ENCODE data around the gene SPTLC2.

Gene SPTLC2

DNA sequence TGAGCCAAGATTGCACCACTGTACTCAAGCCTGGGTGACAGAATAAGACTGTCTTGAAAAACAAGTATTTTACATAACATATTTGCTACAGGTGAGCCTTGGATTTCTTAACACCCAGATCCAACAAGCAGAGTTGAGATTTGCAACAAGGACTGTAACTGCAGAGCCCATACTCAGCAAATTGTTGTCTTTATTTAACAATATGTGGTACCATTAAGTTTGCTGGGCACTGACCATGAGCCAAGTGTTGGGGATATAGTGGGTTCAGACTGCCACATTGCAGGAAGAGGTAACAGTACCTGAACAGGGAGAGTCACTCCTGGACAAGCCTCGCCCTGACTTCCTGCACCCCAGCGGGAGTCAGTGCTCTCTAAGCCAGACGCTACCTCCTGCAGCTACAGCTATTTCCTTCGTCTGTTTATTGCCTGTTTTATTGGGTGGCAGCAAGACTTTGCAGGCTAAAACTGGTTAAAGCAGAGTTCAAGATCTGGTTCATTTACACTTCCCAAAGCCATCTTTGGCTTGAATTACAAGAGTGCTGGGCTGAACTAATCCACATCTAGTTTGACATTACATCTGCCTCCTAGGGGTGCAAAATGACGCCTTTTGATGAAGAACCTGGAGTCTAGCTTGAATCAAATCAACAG is 146.1 kb downstream of the SPTLC2 start:
- no peak overlapping the region for H3K4me2 ChIP-seq
- no peak overlapping the region for H3K4me3 ChIP-seq (IDR thresholded peaks at IDR 0.05; ENCODE audit: insufficient read depth, low read depth, low read length)
- no peaks in the 10 kb centered on the region for H3K36me3 ChIP-seq (ENCODE audit: insufficient read depth)
- H3K9ac ChIP-seq, result no peak overlapping the region
- no peak overlapping the region for H3K27ac ChIP-seq
- H3K4me1 ChIP-seq (ENCODE audit: low read depth, poor library complexity, severe bottlenecking), result no peaks in the 10 kb centered on the region
- no peaks in the 10 kb centered on the region for H3K79me2 ChIP-seq (ENCODE audit: insufficient read depth, low read depth)
- H4K20me1 ChIP-seq (ENCODE audit: insufficient read depth), result no peaks in the 10 kb centered on the region
- H2AFZ ChIP-seq (ENCODE audit: low read depth), result no peak overlapping the region
- H3K27me3 ChIP-seq (ENCODE audit: insufficient read depth, low read depth), result no peaks in the 10 kb centered on the region
- TF ChIP-seq, protein P1, sequence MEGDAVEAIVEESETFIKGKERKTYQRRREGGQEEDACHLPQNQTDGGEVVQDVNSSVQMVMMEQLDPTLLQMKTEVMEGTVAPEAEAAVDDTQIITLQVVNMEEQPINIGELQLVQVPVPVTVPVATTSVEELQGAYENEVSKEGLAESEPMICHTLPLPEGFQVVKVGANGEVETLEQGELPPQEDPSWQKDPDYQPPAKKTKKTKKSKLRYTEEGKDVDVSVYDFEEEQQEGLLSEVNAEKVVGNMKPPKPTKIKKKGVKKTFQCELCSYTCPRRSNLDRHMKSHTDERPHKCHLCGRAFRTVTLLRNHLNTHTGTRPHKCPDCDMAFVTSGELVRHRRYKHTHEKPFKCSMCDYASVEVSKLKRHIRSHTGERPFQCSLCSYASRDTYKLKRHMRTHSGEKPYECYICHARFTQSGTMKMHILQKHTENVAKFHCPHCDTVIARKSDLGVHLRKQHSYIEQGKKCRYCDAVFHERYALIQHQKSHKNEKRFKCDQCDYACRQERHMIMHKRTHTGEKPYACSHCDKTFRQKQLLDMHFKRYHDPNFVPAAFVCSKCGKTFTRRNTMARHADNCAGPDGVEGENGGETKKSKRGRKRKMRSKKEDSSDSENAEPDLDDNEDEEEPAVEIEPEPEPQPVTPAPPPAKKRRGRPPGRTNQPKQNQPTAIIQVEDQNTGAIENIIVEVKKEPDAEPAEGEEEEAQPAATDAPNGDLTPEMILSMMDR (conservative IDR thresholded peaks at IDR 0.05; ENCODE audit: low read depth, low read length), result no peak

DNA sequence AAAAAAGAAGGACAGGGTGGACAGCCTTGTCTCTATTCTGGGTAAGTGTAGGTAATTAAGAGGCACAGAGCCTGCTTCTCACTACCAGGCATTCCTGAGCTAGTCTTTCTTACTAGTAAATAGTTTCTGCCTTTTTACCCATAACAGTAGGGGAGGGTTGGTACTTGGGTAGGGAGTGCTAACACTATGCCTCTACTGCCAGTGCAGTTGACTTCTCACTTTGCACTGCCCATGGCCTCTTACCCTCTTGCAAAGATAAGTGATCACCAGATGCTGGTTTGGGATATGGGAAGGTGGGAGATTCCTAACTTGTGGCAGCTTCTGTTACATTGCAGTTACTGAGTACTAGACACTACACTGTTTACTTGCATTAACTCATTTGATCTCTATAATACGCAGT is 146.9 kb downstream of the SPTLC2 start:
- Histone ChIP-seq H3K4me2 (no peak overlapping the region), H3K27ac (no peak overlapping the region), H2AFZ (ENCODE audit: low read depth) (no peak overlapping the region), H3K9ac (no peak overlapping the region), H3K4me3 (IDR thresholded peaks at IDR 0.05; ENCODE audit: insufficient read depth, low read depth, low read length) (no peak overlapping the region), H3K79me2 (ENCODE audit: insufficient read depth, low read depth) (no peaks in the 10 kb centered on the region), H3K27me3 (ENCODE audit: insufficient read depth, low read depth) (no peaks in the 10 kb centered on the region), H3K36me3 (ENCODE audit: insufficient read depth) (no peaks in the 10 kb centered on the region), H3K4me1 (ENCODE audit: low read depth, poor library complexity, severe bottlenecking) (no peaks in the 10 kb centered on the region), H4K20me1 (ENCODE audit: insufficient read depth) (no peaks in the 10 kb centered on the region)
- TF ChIP-seq, protein P1 (conservative IDR thresholded peaks at IDR 0.05; ENCODE audit: low read depth, low read length), result no peak

DNA sequence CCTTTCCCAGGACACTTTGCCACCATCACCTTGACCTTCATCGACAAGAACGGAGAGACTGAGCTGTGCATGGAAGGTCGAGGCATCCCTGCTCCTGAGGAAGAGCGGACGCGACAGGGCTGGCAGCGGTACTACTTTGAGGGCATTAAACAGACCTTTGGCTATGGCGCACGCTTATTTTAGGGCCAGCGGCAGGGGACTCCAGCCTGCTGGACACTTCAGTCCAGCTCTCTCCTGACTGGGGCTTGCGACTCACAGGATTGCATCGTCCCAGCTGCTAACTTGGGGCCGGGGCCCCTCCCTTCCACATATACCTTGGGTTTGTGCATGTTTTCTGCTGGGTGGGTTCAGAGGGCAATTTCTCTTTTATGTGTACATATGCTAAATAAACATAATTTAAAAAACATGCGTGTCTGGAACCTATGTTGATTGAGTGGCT is 147.4 kb downstream of the SPTLC2 start:
- Histone ChIP-seq H4K20me1 (ENCODE audit: insufficient read depth) (no peaks in the 10 kb centered on the region), H3K27ac (no peak overlapping the region), H2AFZ (ENCODE audit: low read depth) (no peak overlapping the region), H3K4me3 (IDR thresholded peaks at IDR 0.05; ENCODE audit: insufficient read depth, low read depth, low read length) (no peak overlapping the region), H3K4me2 (no peak overlapping the region), H3K9ac (no peak overlapping the region), H3K27me3 (ENCODE audit: insufficient read depth, low read depth) (no peaks in the 10 kb centered on the region), H3K79me2 (ENCODE audit: insufficient read depth, low read depth) (no peaks in the 10 kb centered on the region), H3K4me1 (ENCODE audit: low read depth, poor library complexity, severe bottlenecking) (no peaks in the 10 kb centered on the region), H3K36me3 (ENCODE audit: insufficient read depth) (no peaks in the 10 kb centered on the region)
- TF ChIP-seq, protein P1 (conservative IDR thresholded peaks at IDR 0.05; ENCODE audit: low read depth, low read length), result no peak

DNA sequence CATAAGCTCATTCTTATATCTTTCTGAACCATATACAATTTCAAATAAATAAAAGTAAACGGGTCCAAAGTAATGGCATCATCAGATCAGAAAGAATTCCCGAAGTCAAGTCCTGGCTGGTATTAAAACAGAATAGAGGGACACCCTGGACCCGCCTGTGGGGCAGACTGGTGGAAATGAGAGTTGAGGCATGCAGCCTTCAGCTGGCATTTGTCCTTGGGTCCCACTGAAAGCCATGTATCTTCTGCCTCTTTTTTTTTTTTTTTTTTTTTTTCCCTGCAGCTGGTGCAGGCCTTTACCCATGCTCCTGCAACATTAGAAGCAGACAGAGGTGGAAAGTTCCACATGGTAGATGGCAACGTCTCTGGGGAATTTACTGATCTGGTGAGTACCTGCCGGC is 148.6 kb downstream of the SPTLC2 start:
- H2AFZ ChIP-seq (ENCODE audit: low read depth), result no peak overlapping the region
- no peaks in the 10 kb centered on the region for H3K36me3 ChIP-seq (ENCODE audit: insufficient read depth)
- H3K9ac ChIP-seq, result no peak overlapping the region
- H3K27ac ChIP-seq, result no peak overlapping the region
- no peaks in the 10 kb centered on the region for H3K27me3 ChIP-seq (ENCODE audit: insufficient read depth, low read depth)
- no peak overlapping the region for H3K4me2 ChIP-seq
- no peak overlapping the region for H3K4me3 ChIP-seq (IDR thresholded peaks at IDR 0.05; ENCODE audit: insufficient read depth, low read depth, low read length)
- TF ChIP-seq, protein P1 (conservative IDR thresholded peaks at IDR 0.05; ENCODE audit: low read depth, low read length), result no peak
- no peaks in the 10 kb centered on the region for H4K20me1 ChIP-seq (ENCODE audit: insufficient read depth)
- no peaks in the 10 kb centered on the region for H3K4me1 ChIP-seq (ENCODE audit: low read depth, poor library complexity, severe bottlenecking)
- no peaks in the 10 kb centered on the region for H3K79me2 ChIP-seq (ENCODE audit: insufficient read depth, low read depth)
